CD14-positive monocyte (primary cell): ENCODE data around the gene PRDM10. TPM values are rescaled to one million over a fixed set of nuclear protein-coding genes. Genes with fewer than 3 reads are reported as not detected.
A peak's percentile ranks its signal among the peaks of the same experiment; 100 is the strongest.

ENCODE experiments used
- DNase-seq, 3 donors: peaks; one replicate each; pipeline ENCODE4 v3.0.0-alpha.2; 2011 to 2022
- H2AFZ ChIP-seq: 2 replicates; pipeline ENCODE4 v1.6.0; 2012; ENCODE audit warnings: mild to moderate bottlenecking, low read depth, low read length, inconsistent platforms; ENCODE audit not compliant: insufficient read depth, poor library complexity, severe bottlenecking
- H3K27ac ChIP-seq, 2 donors: 1 replicate in 1 of 2; 2 replicates in 1 of 2; pipeline ENCODE4 v1.5.1; 2012 to 2013; ENCODE audit warnings: low read length in 2 of 2, control low read depth in 1 of 2, inconsistent platforms in 1 of 2, low read depth in 1 of 2, mild to moderate bottlenecking in 1 of 2
- H3K27me3 ChIP-seq, 2 donors: one replicate each; pipeline versions ENCODE4 v1.6.0 to v1.6.1; 2011 to 2013; ENCODE audit warnings: low read length in 2 of 2; ENCODE audit not compliant: control insufficient read depth in 2 of 2, insufficient read depth in 2 of 2
- H3K36me3 ChIP-seq, 2 donors: replicated peaks in 1 of 2; 1 replicate in 1 of 2; 2 replicates in 1 of 2; pipeline versions ENCODE4 v1.5.1 to v1.6.1; 2012 to 2013; ENCODE audit warnings: low read length in 2 of 2, control low read depth in 1 of 2, inconsistent platforms in 1 of 2, mild to moderate bottlenecking in 1 of 2; ENCODE audit not compliant: insufficient read depth in 2 of 2, control insufficient read depth in 1 of 2
- H3K4me1 ChIP-seq, 2 donors: 1 replicate in 1 of 2; 2 replicates in 1 of 2; pipeline versions ENCODE4 v1.5.1 to v1.6.1; 2012 to 2013; ENCODE audit warnings: low read length in 2 of 2, control low read depth in 1 of 2, inconsistent platforms in 1 of 2, mild to moderate bottlenecking in 1 of 2, moderate library complexity in 1 of 2; ENCODE audit not compliant: insufficient read depth in 2 of 2, control insufficient read depth in 1 of 2
- H3K4me2 ChIP-seq: replicated peaks from 2 replicates; pipeline ENCODE3; 2012; ENCODE audit warnings: low read length, moderate library complexity, mild to moderate bottlenecking; ENCODE audit not compliant: poor library complexity, severe bottlenecking; ENCODE audit errors: extremely low read depth
- H3K4me3 ChIP-seq, 3 experiments: fragments of 200-600 bp in 1 of 3; sonication (generic) in 1 of 3; replicated peaks in 1 of 3; 1 replicate in 2 of 3; 2 replicates in 1 of 3; pipeline ENCODE4 v1.5.1; 2011 to 2013; ENCODE audit warnings: low read length in 3 of 3, mild to moderate bottlenecking in 3 of 3, control low read depth in 2 of 3, low read depth in 2 of 3, inconsistent platforms in 1 of 3, moderate library complexity in 1 of 3
- H3K79me2 ChIP-seq: 2 replicates; pipeline ENCODE4 v1.6.0; 2012; ENCODE audit warnings: mild to moderate bottlenecking, control low read depth, inconsistent platforms, low read length, moderate library complexity; ENCODE audit not compliant: insufficient read depth
- H3K9ac ChIP-seq: 2 replicates; pipeline ENCODE4 v1.6.0; 2017; ENCODE audit warnings: low read length, mild to moderate bottlenecking; ENCODE audit not compliant: insufficient read depth, poor library complexity, severe bottlenecking
- H3K9me3 ChIP-seq, 2 donors: replicated peaks in 1 of 2; 1 replicate in 1 of 2; 2 replicates in 1 of 2; pipeline versions ENCODE4 v1.5.1 to v1.6.1; 2012 to 2013; ENCODE audit warnings: low read length in 2 of 2, control low read depth in 1 of 2; ENCODE audit not compliant: control insufficient read depth in 1 of 2, insufficient read depth in 1 of 2
- H4K20me1 ChIP-seq: 2 replicates; pipeline ENCODE4 v1.6.0; 2012; ENCODE audit warnings: mild to moderate bottlenecking, low read length, control low read depth, moderate library complexity; ENCODE audit not compliant: insufficient read depth
- H3K27ac Mint-ChIP-seq, 7 donors: one replicate each; pipeline ENCODE4 v1.8.0; 2020; ENCODE audit warnings: mild to moderate bottlenecking in 7 of 7, mixed read lengths in 7 of 7, moderate library complexity in 6 of 7, inconsistent platforms in 2 of 7
- H3K27me3 Mint-ChIP-seq, 3 donors: one replicate each; pipeline ENCODE4 v1.8.0; 2021 to 2022; ENCODE audit warnings: low read depth in 3 of 3, mild to moderate bottlenecking in 3 of 3, mixed read lengths in 3 of 3, moderate library complexity in 3 of 3, inconsistent platforms in 1 of 3
- H3K36me3 Mint-ChIP-seq, 2 donors: one replicate each; pipeline ENCODE4 v1.8.0; 2020; ENCODE audit warnings: mixed read lengths in 2 of 2, inconsistent platforms in 1 of 2, mild to moderate bottlenecking in 1 of 2
- H3K4me1 Mint-ChIP-seq: one replicate; pipeline ENCODE4 v1.8.0; 2020; ENCODE audit warnings: mild to moderate bottlenecking, mixed read lengths
- H3K4me3 Mint-ChIP-seq, 2 donors: one replicate each; pipeline ENCODE4 v1.8.0; 2020; ENCODE audit warnings: mild to moderate bottlenecking in 2 of 2, mixed read lengths in 2 of 2, moderate library complexity in 1 of 2
- H3K9me3 Mint-ChIP-seq, 7 donors: one replicate each; pipeline ENCODE4 v1.8.0; 2020 to 2022; ENCODE audit warnings: mixed read lengths in 7 of 7, mild to moderate bottlenecking in 6 of 7, moderate library complexity in 6 of 7, inconsistent platforms in 2 of 7
- WGBS: methylation state at CpG from one replicate; pipeline ENCODE4 v1.1.5; 2013; ENCODE audit warnings: missing lambda C conversion rate; ENCODE audit not compliant: insufficient coverage; 5-methylcytosine and 5-hydroxymethylcytosine counted together
- intact Hi-C, 2 donors: fragments of 100-400 bp; cut with micrococcal nuclease; formaldehyde crosslinking; loops; one replicate each; pipeline versions ENCODE4 v1.15.0 to v1.15.1; 2023
- polyA plus RNA-seq, 3 donors: library from polyadenylated mRNA; depleted of rRNA in 1 of 3; unstranded in 2 of 3; stranded (reverse) in 1 of 3; fragments of 300-500 nt in 2 of 3; fragments of >200 nt in 1 of 3; fragmentation: Illumina TruSeq in 2 of 3; gene quantifications; 1 replicate in 2 of 3; 2 replicates in 1 of 3; pipeline ENCODE4 v1.2.3, GENCODE V29; 2012 to 2021
- TF ChIP-seq, protein P1 (sequence below): fragments of 200-600 bp; IDR thresholded peaks from one replicate; pipeline ENCODE4 v1.8.0; 2022; ENCODE audit warnings: antibody characterized with exemption, mild to moderate bottlenecking

The PRDM10 gene
- polyA plus RNA-seq, 3 donors: 0.64 to 5.6 (median 1.1) TPM

DNA sequence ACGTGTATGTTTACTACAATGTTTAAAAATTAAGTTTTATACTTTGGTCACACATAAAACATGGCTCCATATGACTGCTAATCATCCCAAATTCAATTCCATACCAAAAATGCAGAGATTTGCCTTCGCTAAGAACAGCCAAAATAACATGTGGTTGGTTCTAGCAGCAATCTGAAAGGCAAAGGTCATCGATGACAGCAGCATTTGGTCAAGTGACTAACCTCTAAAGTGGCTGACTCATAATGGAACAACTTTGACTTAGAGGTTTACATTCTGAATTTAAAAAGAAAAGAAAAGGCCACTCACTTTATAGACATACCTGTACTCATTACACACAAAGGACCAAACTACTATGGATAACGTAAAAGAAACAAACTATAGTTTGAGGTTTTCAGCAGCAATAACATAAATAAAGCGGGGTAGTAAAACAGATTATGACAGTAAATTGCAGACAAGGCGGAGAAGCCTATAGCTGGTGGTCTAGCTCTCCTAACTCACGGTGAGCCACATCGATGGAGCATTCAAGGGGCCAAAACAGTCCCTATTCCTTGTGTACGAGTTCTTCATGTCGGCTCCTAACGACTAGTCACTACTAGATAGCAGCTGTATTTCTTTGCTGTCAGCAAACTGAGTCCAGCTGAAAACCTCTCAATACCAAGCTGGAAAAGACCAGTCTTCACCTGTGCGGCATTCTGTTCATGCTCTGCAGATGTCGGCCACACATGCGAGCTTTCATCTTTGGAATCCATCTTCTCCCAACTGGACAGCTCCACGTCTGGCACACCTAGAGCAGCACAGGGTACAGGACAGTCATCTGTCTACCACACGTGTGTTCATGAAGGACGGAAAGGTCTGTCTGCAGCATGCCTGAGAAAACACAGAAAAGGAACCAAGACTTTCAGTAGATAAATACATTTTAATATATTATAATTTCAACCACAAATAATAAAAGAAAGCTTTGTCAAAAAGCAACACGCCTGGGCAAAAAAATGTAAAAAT lies 42.1 kb downstream of the PRDM10 start:
- 91% methylated on average over 14 of the region's 18 CpGs for whole genome bisulfite sequencing
- H3K9ac ChIP-seq: no peak overlapping the region
- Mint-ChIP-seq H3K4me3 (no peak overlapping the region), H3K9me3 (no peaks in the 10 kb centered on the region), H3K27me3 (no peaks in the 10 kb centered on the region), H3K4me1 (peaks cover 21% of the 10 kb centered on the region), H3K27ac (no peak overlapping the region), H3K36me3 (peaks cover 31 to 36% of the 10 kb centered on the region in 2 donors)
- no peaks in the 10 kb centered on the region for H3K27me3 ChIP-seq
- no peak overlapping the region for H2AFZ ChIP-seq
- no peak overlapping the region for H3K4me2 ChIP-seq
- no peak overlapping the region for H3K27ac ChIP-seq
- TF ChIP-seq, protein P1, sequence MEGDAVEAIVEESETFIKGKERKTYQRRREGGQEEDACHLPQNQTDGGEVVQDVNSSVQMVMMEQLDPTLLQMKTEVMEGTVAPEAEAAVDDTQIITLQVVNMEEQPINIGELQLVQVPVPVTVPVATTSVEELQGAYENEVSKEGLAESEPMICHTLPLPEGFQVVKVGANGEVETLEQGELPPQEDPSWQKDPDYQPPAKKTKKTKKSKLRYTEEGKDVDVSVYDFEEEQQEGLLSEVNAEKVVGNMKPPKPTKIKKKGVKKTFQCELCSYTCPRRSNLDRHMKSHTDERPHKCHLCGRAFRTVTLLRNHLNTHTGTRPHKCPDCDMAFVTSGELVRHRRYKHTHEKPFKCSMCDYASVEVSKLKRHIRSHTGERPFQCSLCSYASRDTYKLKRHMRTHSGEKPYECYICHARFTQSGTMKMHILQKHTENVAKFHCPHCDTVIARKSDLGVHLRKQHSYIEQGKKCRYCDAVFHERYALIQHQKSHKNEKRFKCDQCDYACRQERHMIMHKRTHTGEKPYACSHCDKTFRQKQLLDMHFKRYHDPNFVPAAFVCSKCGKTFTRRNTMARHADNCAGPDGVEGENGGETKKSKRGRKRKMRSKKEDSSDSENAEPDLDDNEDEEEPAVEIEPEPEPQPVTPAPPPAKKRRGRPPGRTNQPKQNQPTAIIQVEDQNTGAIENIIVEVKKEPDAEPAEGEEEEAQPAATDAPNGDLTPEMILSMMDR: no peak
- no peaks in the 10 kb centered on the region for H4K20me1 ChIP-seq
- no peak overlapping the region for H3K4me3 ChIP-seq
- peak in 2 of 3 donors; percentile 23 to 27 for DNase-seq
- peaks cover 12 to 39% of the 10 kb centered on the region in 2 donors for H3K36me3 ChIP-seq
- no peaks in the 10 kb centered on the region for H3K9me3 ChIP-seq
- intact Hi-C loops: no loop called here
- H3K4me1 ChIP-seq: peaks cover 10 to 17% of the 10 kb centered on the region in 2 donors
- peaks cover 20% of the 10 kb centered on the region for H3K79me2 ChIP-seq

DNA sequence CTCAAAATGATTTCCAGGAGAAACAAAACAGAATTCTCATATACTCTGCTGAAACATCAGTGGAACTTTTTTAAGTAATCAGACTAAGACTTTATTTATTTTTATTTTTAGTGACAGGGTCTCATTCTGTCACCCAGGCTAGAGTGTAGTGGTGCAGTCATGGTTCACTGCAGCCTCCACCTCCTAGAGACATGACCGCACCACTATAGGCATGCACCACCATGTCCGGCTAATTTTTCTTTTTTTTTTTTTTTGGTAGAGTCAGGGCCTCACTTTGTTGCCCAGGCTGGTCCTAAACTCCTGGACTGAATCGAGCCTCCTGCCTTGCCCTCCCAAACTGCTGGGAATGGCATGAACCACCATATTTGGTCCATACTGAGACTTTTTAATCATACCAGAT lies 42.9 kb downstream of the PRDM10 start:
- Histone ChIP-seq H3K27ac (no peak overlapping the region), H3K4me2 (no peak overlapping the region), H3K4me3 (no peak overlapping the region), H3K79me2 (peaks cover 15% of the 10 kb centered on the region), H3K4me1 (peaks cover 10 to 17% of the 10 kb centered on the region in 2 donors), H4K20me1 (no peaks in the 10 kb centered on the region), H3K27me3 (no peaks in the 10 kb centered on the region), H2AFZ (no peak overlapping the region), H3K36me3 (peaks cover 12 to 42% of the 10 kb centered on the region in 2 donors), H3K9me3 (no peaks in the 10 kb centered on the region), H3K9ac (no peak overlapping the region)
- Mint-ChIP-seq H3K4me1 (peaks cover 19% of the 10 kb centered on the region), H3K9me3 (no peaks in the 10 kb centered on the region), H3K36me3 (peaks cover 30 to 39% of the 10 kb centered on the region in 2 donors), H3K4me3 (no peak overlapping the region), H3K27ac (no peak overlapping the region), H3K27me3 (no peaks in the 10 kb centered on the region)
- TF ChIP-seq, protein P1: no peak
- no peak for DNase-seq
- WGBS: 100% methylated on average over 2 of the region's 3 CpGs
- intact Hi-C loops: no loop called here
